Measurements from ENCODE around the gene BMAL1.

Gene BMAL1

DNA sequence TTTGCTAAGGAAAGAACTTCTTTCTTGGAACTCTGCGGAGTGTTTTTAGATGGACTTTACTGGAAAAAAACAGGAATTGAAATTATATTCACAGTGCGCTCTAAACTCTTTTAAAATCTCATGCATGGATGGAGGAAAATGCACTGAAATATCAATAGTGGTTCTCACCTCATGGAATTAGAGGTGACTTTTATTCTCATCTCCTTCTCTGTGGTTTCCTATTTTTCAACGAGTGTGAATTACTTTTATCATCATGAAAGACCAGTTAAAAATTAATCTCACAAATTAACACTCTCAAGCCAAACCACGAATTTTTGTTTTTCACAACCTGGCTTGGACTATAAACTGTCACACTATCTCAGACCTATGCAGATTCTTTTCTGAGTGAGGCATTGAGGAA, 16.6 kb downstream of the BMAL1 start:
- DNase-seq = no peak

DNA sequence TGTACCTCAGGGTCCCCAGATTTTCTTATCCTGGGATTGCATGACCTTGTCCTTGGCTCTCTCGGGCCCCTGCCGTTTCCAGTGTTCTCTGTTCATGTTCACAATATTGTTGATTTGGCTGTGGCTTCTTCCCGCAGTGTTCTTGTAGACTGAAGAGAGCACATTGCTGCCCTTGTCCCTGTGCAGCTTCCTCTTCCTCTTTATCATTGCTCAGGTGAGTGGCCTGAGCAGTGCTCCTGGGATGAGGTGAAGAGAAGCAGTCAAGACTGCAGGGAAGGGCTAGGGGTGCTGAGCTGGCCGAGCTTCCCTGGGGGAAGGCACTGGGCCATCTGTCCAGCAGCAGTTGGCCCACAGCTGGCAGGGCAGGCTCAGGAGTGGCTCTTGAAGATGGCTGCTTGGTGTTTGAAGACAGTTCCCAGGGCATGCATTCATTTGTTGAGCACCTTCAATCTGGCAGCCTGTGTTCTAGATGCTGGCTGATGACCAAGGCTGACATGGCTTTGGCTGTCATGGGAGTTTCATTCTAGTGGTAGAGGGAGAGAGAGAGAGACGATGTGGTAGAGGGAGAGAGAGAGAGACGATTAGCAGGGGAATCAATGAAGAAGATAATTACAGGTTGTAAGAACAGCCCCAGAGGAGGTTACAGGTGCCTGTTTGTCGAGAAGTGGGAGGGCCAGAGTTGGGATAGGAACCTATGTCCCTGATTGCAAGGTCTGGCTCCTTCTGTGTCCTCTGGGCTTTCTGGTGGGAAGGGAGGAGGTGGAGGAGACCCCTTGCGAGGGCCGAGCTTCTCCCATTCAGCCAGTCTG, 17.4 kb downstream of the BMAL1 start:
- DNase-seq = no peak

GRCh38 chr11:13297308-13297916, 19.8 kb downstream of the BMAL1 start:
- DNase-seq = no peak

- DNase-seq = no peak
Observed at GRCh38 chr11:13297917-13298356, 20.3 kb downstream of the BMAL1 start.

DNA sequence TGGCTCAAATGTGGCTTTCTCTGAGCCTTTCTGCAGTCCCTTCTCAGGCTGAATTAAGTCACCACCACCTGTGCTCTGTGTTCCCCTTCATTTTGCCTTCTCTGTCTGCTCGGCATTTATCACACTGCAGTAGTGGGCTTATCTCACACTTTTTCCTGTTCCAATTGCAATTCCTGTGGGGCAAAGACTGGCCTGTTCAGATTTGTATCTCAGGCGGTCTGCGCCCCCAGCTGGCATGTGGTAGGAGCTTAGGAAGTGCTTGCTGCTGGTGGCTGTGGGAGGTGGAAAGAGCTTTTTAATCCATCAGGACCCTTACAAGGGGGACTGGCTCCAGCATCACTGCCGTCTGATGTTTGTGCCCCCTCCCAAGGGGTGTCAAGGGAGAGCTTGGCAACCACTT, 21.2 kb downstream of the BMAL1 start:
- no peak for DNase-seq

GRCh38 chr11:13301522-13301921, 23.9 kb downstream of the BMAL1 start:
- no peak for DNase-seq

DNA sequence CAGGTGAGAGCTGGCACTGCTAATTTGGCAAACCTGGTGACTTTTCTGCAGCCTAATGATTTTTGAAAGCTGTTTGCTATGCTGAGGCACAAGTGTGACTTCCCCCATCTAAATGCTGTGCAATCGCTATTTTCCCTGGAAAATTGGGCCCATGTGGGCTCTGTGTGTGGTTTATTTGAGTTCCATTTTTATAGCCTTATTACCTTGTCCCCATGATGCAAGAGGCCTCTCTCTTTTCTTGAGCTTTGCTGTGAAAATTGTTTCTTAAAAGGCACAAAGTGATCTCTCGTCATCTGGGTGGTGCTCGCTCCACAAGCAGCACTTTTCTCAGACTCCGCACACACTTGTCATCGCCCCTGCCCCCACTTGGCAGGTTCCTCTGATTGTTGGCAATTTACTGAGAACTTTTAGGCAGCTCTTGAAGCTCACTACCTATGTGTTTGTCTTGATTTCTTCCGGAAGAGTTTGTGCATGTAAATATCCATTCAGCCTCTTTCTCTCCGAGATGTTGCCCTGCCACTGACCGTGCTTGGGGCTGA, 24.9 kb downstream of the BMAL1 start:
- no peak for DNase-seq

- no peak for DNase-seq
Observed at GRCh38 chr11:13303668-13304649, 26.4 kb downstream of the BMAL1 start.

GRCh38 chr11:13304655-13305335, 27.2 kb downstream of the BMAL1 start:
- DNase-seq = no peak

DNA sequence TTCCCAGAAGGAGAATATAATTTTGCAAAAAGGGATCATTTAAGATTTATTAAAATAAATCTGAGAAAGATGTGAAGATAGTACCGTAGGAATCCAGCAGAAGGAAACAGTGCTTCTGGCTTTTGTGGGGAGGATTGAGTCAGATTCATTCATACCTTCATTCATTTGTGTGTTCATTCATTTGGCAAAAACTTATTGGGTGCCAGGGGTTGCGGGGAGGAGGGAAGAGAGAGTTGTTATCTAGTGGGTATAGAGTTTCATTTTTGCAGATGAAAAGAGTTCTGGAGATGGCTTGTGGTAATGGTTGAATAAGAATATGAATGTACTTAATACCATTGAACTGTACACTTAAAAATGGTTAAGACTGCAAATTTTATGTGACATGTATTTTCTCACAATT, 31.1 kb downstream of the BMAL1 start:
- DNase-seq = no peak

DNA sequence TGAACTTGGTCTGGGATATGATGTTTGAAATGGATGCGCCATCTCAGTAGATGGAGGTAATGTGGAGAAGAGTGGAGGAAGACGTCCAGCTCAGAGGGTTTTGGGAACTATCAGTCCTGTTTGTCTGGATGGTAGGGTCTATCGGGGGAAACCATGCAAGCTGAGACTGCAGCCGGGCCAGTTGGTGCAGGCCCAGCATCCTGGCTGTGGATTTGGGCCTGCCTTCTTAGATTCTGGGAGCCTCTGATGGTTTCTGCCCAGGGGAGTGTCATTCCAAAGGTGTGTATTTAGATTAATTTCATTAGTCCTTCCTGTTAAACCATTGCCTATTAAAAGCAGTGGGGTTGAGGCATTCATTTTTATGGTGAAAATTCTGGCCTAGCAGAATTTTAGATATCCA, 31.6 kb downstream of the BMAL1 start:
- no peak for DNase-seq

GRCh38 chr11:13310443-13310842, 32.9 kb downstream of the BMAL1 start:
- DNase-seq = no peak

- no peak for DNase-seq
Observed at GRCh38 chr11:13311570-13311969, 34.0 kb downstream of the BMAL1 start.

DNA sequence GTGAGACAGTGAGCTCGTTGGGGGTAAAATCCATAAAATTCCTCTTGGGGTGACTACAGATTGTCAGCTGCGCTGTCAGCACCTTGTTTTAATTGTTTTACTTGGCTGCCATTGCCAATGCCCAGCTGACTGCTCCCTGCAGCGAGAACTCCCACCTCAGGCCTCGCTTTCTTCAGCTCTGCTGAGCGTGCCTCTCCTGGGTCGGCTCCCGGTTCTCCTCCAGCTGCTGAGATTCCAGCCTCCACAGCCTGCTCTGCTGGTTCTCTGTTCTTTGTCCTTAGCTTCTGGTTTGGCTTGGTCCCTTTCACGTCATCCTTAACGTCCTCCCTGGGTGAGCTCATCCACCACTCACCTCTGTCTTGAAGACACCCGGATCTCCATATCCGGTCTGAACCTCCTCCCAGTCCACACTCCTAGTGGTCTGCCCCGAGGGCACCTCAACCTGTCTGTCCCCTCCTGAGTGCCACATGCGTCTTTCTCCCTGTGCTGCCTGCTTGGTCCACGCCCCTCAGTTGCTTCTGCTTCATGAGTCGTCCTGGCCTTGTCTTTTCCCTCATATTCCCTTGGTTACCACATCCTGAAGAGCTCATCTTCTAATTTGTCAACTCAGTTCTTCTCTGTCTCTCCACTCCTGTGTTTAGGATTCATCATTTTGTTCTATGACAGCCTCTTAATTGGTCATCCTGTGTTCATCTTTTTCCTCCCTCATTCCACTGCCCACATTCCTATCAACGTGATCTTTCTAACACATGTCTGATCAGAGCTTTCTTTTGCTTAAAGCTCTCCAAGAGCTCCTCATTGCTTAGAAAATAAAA, 35.6 kb downstream of the BMAL1 start:
- no peak for DNase-seq

DNA sequence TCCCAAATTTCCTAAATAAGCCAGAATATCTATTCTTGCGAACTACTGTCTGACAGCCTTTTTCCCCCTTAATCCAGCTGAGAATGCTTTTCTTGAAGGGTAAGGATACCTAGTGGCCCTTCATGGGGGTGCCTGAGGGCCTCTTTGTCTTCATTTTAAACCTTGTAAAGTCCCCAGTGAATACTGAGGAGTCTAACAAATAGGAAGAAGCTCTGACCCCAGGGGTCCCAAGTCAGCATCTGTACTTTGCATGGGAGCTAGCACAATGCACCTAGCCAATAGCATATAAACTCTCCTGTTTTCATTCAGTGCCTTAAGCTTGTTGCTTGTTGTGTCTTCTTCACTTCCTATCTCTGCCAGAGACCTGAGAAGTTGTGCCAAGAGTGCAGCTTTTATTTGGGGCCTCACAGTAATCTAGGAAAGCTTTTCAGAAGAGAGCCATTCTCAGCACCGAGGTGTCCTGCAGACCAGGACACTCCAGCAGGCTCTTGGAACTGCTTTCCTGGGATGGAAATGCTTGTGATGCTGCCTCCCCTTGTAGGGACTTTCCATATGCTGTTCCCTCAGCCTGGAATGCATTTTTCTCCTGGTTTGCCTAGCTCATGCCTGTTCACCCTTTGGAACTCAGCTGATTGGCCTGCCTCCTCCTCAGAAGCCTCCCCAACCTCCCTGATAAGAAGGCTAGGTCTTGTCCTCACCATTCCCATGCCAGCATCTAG, 37.2 kb downstream of the BMAL1 start:
- DNase-seq = peak; percentile 33

- DNase-seq = peak; percentile 15
Observed at GRCh38 chr11:13315517-13316432, 38.2 kb downstream of the BMAL1 start.

DNA sequence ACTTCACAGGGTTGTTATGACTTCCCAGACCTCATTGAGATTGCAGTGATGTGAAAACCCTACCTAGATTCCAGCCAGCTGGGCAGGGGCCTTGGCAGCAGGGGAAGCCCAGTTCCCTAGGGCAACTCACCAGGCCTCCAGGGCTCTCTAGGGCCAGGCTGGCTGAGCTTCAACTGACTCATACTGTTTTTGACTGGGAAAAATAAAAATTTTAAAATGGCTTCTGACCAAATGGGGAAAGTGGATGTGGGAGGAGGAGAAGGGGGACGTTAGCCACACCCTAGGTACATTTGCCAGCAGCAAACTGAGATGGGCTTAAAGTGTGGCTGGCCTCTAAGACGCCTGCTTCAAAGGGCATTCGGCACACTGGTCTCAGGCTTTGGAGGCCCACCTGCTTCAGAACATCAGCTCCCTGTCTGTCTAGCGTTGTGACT, 39.0 kb downstream of the BMAL1 start:
- DNase-seq = peak; percentile 82

GRCh38 chr11:13317293-13318080, 39.9 kb downstream of the BMAL1 start:
- DNase-seq = no peak
